GM21360 (cell line): ENCODE results near the gene PPFIBP2.

Source experiments
- ATAC-seq: cut with Tn5 transposase; IDR thresholded peaks from one replicate; pipeline ENCODE4 v1.9.1; 2021; ENCODE audit warnings: mild to moderate bottlenecking, moderate library complexity; ENCODE audit not compliant: unreplicated experiment

PPFIBP2 gene

GRCh38 chr11:7513234-7514098 lies at the start of gene PPFIBP2:
Gene PPFIBP2 (plus strand): TSS chr11:7513999. CDS start chr11:7549476, 35,477 bp downstream.
- ATAC-seq = peak; percentile 62

- peak; percentile 46 for ATAC-seq
Observed at GRCh38 chr11:7467652-7468051, 46.1 kb upstream of the PPFIBP2 start.

- no peak for ATAC-seq
Observed at GRCh38 chr11:7469351-7469865, 44.4 kb upstream of the PPFIBP2 start.

GRCh38 chr11:7471071-7471470 lies 42.7 kb upstream of the PPFIBP2 start:
- no peak for ATAC-seq

- peak; percentile 81 for ATAC-seq
Observed at GRCh38 chr11:7473717-7474116, 40.1 kb upstream of the PPFIBP2 start.

- ATAC-seq = no peak
Observed at GRCh38 chr11:7480113-7480512, 33.7 kb upstream of the PPFIBP2 start.

- no peak for ATAC-seq
Observed at GRCh38 chr11:7484131-7484530, 29.7 kb upstream of the PPFIBP2 start.

- ATAC-seq = no peak
Observed at GRCh38 chr11:7484645-7485044, 29.2 kb upstream of the PPFIBP2 start.

GRCh38 chr11:7485186-7486097 lies 28.4 kb upstream of the PPFIBP2 start, which contains the start of gene OLFML1:
Gene OLFML1 (plus strand): TSS chr11:7485506. CDS start chr11:7485876, 370 bp downstream.
- no peak for ATAC-seq

GRCh38 chr11:7486098-7486780 lies 27.6 kb upstream of the PPFIBP2 start:
- no peak for ATAC-seq

GRCh38 chr11:7486781-7487140 lies 27.0 kb upstream of the PPFIBP2 start:
- ATAC-seq = no peak

GRCh38 chr11:7487360-7487759 lies 26.4 kb upstream of the PPFIBP2 start:
- no peak for ATAC-seq

GRCh38 chr11:7488681-7489080 lies 25.1 kb upstream of the PPFIBP2 start:
- no peak for ATAC-seq

- ATAC-seq = no peak
Observed at GRCh38 chr11:7489376-7489775, 24.4 kb upstream of the PPFIBP2 start.

GRCh38 chr11:7490054-7490453 lies 23.7 kb upstream of the PPFIBP2 start:
- ATAC-seq = no peak

GRCh38 chr11:7490535-7490934 lies 23.3 kb upstream of the PPFIBP2 start:
- no peak for ATAC-seq

GRCh38 chr11:7492253-7492652 lies 21.5 kb upstream of the PPFIBP2 start:
- no peak for ATAC-seq

- no peak for ATAC-seq
Observed at GRCh38 chr11:7493670-7494069, 20.1 kb upstream of the PPFIBP2 start.

- ATAC-seq = no peak
Observed at GRCh38 chr11:7494086-7494745, 19.6 kb upstream of the PPFIBP2 start.

GRCh38 chr11:7495882-7496551 lies 17.8 kb upstream of the PPFIBP2 start:
- peak; percentile 87 for ATAC-seq
